T1000 (cell line): Measurements from ENCODE around the gene CACNA1C.
A peak's percentile ranks its signal among the peaks of the same experiment; 100 is the strongest.

Experiments used
- DNase-seq: peaks from one replicate; lab custom pipeline; 2025; ENCODE audit warnings: mixed read lengths; lab: John Stamatoyannopoulos, UW

The CACNA1C gene

DNA sequence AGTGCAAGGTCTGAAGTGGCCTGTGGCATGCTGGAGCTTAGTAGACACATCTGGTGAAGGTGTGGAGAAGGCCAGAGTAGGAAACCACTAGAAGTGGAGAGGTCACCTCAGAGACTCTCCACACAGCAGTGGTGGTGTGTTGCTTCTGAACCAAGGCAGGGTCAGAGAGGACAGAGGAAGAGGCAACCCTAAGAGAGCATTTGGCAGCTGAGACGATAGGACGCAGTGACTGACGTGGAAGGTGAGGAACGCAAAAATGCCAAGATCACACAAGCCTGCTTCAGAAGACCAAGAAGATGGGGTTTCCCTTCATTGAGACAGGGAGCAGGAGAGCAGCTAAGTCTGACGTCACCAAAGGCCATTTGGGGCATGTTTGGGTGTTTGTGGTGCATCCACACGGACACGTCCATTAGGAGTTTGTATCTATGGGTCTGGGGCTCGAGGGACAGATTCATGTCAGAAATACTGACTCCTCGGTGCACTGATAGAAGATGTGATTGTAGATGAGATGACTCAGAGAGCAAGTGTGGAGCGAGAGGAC is 338.1 kb downstream of the CACNA1C start:
- no peak for DNase-seq

DNA sequence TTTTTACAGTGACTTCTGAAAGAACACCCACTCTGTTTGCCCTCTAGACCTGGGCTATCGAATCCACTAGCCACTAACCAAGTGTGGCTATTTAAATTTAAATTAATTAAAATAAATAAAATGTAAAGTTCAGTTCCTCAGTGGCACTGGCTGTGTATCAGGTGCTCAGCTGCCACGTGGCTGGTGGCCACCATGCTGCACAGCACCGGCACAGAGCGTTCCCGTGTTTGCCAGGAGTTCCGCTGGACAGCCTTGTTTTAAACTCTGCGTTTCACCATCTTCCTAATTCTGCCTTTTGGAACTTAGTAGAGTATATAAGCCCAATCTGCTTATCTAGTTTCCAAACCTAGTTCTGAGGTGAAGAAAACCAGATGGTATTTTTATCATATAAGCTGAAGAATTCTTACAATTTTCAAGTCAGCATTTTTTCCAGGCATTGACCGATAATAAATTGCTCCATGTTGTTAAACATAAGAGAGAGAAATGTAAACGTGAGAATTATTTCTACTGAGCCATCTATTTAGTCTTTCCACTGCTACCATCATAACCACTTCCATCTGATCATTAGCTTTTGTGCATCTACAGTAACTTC is 339.0 kb downstream of the CACNA1C start:
- no peak for DNase-seq

DNA sequence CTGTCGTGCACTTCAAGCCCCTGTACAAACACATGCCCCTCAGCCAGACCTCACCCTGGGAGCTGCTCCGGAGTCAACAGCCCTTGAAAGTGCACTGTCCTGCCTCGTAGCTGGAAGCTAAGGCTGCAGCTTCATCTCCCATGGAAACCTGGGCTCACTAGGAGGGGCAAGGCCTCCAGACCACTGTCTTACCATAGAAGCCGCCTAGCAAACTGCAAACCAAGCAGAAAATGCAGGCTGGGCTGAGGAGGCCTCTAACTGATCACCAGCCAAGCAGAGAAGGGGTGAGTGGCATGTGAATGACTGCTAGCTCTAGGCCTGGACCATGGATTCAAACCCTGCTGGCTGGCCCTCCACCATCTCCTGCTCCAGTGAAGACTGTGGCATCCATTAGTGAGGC is 340.2 kb downstream of the CACNA1C start:
- DNase-seq, result no peak

DNA sequence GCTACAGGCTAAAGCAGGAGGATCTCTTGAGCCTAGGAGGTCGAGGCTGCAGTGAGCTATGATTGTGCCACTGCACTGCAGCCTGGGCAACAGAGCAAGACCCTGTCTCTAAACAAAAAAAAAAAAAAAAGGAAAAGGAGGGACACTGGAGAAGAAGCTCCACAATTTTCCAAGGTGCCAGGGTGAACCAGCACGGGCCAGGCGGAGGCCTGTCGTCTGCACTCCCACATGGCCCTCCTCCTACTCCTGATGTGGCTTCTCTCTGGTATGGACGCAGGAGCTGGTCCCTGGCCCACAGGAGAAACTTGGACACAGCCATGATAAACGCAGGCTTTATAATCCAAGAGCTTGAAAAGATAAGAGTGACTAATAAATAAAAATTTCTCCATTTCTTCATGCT is 341.2 kb downstream of the CACNA1C start:
- no peak for DNase-seq

DNA sequence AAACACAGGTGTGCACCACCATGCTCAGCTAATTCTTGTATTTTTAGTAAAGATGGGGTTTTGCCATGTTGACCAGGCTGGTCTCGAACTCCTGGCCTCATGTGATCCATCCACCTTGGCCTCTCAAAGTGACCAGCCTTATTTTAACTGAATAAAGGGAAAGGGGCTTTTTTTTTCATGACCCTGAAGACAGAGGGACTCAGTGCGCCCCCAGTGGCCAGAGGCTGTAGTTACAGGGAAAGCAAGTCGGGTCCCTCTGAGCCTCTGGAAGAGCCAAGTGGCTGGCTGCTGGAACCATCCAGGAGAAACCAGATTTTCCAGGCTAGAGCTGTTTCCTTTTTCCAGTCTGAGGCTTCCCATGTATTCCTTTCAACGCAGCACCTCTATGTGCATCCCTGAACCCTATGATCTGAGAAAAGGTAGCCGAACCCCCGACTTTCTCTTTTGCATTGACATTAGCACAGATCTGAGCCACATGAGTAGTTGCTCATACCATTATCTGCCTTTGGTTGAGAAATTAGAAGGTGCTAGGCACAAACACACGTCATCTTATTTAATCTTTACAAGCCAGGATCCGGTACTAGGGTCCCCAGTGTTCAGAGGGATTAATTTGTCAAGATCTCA is 342.7 kb downstream of the CACNA1C start:
- DNase-seq, result no peak

DNA sequence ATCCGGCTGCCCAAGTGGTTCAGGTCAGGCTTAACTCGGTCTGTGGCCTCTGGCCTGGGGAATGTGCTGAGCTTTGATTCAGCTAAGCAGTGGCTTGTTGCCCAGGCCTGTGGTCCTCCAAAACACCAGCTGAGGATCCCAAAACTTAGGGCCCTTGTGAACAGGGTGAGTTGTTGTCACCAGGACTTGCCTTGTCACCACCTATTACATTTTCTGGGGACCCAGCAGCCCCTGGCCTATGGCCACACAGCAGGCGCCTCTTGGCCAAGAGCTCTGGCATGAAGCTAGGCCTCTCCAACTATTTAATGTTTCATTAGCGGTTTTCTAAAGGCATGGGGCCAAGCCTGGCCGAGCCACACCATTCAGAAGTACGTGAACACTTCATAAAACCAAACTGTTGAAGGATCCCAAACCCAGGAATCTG is 343.7 kb downstream of the CACNA1C start:
- no peak for DNase-seq

DNA sequence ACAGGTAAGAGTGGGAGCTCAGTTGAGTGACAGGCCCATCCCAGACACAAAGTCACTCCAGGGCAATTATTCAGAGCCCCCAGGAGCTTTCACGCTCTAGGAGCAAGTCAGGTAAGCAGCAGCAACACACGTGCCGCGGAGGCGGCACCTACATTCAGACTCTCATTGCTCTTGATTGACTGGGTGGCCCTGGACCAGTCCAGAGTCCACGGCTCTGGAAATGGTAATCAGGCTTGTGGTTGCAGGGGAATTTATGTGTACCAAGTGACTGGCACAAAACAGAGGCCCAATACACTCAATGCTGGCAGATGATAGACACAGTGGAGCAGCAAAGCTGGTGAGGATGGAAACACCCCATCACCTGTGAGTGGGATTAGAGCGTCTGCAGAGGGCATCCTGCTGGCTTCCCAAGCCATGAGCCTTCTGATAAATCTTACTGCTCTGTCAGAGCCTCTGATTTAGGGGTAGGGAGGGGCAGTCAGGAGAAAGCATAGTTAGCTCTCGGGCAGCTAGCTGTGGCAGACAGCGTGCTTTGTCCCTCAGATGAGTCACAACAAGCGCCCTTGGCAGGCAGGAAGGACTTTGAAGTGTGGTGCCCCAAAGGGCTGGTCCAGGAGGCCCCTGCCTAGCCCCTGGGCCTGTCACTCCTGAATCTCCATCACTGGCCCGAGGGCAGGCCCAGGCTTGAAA is 344.7 kb downstream of the CACNA1C start:
- peak; percentile 82 for DNase-seq

DNA sequence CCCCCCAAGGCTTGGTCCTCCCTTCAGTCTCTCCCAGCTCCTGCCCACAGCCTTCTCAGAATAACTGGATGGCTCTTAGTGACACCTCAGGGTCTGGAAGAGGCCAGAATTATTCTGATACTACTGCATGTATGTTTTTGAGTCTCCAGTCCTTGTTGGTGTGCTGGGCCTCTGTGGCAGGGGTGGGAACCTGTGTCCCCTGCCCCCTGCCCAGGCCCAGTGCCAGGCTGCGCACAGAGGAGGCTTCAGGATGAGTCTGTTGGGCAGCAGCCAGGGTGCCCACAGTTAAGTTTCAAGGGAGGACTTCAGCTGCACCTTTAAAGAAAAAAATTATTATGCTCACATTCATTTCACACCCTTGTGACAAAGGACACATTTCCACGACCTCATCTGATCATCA is 348.3 kb downstream of the CACNA1C start:
- DNase-seq, result no peak

DNA sequence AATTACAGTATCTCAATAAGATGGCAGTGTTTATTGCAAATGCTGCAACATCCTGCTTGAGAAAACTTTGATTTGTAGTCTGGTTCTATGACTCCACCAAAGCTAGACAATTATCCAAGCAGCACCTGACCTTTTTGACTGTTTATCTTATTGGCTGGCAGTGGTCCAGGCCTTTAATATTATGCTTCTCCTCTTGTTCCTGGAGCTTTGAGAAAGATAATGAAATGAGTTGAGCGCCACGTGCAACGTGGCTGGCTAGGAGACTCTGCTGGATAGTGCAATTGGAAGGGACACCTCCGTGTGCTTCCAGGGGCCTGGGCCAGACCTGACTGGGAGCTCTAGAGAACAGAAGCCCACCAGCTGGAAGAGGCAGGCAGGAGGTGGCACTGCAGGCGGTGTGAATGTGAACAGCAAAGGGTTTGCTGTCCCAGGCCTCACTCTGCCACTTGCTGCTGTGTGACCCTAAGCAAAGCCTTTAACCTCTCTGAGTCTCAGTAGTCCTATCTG is 349.3 kb downstream of the CACNA1C start:
- DNase-seq, result no peak

DNA sequence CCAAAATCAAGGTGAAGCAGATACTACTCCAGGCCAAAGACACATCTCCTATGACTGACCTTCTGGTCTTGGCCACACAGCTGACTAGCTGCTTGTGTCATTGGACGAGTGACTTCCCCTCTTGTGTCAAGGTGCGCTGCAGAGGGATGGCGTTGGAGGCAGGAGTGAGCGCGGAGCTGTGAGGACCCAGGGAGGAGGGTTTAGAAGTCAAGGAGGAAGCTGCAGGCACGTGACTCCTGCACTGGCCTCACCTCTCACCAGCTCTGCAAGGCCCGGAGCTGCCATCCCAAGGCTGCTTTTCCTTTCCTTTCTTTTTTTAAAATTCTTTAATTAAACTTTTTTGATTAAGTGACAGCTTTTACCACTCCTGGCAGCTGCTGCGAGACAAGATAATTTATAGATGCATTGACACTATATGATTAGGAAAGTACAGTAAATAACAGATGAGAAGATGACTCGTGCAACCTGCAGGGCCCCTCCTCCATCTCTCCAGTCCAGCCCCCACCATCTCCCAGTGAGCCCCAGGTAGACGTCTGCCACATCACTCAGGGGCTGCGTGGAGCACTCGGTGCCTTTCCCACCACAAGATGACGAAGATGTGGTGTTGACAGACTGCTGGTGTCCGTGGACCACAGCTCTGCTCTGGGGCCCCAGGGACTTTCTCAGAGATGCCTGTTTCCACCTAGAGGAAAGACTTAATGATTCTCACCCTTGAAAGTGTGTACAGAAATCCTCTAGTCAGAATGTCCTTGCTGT is 350.6 kb downstream of the CACNA1C start:
- DNase-seq, result no peak

DNA sequence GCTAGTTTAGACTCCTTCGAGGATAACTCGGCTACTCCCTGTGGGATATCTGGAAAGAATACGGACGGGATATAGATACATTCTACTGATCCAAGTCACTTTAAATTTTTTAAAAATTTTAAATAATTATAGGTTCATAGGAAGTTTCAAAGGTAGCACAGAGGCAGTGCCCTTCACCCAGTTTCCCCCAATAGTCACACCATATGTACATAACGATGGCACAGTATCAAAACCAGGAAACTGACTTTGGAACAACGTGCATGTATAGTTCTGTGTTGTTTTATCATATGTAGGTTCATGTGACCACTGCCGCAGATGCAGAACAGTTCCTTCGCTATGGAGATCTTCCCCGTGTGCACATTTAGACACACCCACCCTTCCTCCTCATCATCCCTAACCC is 352.3 kb downstream of the CACNA1C start:
- DNase-seq, result no peak

DNA sequence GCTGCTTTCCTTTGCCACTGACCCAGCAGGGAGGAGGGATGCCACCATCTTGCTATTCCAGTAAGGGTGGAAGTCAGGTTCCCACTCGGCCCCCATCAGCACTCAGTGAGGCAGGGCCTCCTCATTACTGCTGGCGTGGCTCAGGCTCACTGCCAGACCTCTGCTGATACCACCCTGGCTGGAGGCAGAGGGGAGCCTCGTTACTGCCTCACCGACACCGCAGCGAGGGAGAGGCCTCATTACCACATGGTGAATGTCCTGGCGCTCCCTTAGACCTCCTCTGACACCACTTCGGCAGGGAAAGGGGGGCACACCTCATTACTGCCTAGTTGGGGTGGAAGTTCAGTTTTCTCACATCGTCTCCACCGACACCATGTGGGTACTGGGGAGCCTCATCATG is 354.1 kb downstream of the CACNA1C start:
- DNase-seq, result no peak

DNA sequence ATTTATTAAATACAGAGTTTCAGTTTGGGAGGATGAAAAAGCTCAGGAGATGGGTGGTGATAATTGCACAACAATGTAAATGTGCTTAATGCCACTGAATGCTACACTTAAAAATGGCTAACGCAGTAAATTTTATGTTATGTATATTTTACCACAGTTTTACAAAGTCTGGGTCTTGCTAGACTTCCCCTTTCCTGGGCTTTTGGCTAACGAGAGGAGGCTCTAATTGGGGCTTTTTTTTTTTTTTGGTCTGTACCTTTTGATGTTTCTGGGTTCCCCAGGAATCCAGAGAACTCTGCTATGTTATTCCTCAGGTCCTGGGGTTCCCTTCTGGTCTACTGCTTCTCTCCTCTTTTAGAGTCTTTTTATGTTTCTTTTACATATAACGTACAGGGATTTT is 355.5 kb downstream of the CACNA1C start:
- no peak for DNase-seq

DNA sequence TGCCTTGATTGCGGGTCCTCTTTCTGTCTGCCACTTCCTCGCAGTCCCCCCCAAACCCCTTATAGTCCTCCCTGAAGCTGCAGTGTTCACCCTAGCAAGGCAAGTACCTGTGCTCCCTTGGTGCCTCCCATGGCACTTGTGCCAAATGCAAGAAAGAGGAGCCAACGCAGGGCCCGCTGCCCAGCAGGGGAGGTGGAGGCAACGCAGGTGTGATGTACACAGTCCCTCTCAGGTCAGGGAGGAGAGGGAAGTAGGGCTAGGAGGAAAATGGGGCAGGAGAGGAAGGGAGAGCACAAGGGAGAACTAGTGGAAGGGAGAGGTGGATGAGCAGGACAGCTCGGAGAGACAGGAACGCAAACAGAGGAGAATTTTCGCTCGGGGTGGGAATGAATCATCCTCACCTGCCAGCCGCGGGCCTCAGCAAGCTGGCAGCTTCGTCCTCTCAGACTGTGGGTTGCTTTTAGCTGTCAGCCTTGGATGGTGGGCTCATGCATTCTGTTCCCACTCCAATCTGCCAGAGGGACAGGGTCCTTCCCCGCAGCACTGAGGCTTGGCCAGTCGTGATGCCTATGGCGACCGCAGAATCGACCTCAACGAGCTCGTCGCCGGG is 357.0 kb downstream of the CACNA1C start:
- DNase-seq, result no peak

DNA sequence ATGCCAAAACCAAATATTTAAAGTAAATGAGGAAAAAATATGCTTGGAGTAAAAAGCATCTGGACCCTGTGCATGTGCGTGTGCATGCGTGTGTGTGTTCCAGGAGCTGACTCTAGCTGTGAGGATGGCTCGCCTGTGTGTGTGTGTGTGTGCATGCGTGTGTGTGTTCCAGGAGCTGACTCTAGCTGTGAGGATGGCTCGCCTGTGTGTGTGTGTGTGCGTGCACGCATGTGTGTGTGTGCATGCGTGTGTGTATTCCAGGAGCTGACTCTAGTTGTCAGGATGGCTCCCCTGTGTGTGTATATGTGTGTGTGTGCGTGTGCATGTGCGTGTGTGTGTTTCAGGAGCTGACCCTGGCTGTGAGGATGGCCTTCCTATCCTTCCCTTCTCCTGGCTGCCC is 357.7 kb downstream of the CACNA1C start:
- no peak for DNase-seq

DNA sequence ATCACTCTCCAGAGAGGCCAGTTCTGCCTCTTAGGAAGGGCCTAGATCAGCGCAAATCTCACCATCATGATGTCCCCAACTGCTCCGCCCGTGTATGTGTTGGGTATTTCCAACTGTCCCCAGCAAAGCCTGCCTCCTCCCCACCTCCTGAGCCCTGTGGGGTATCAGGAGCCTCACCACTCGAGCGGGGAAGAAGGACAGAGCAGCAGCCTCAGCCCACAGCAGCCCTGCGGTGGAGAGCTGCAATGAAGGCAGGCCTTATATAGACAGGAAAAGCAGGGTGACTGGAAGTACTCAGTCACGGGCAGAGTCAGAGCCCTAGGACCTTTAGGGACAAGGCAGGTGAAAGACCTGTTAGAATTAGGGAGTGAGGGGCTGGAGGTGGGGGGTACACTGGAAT is 358.2 kb downstream of the CACNA1C start:
- no peak for DNase-seq

DNA sequence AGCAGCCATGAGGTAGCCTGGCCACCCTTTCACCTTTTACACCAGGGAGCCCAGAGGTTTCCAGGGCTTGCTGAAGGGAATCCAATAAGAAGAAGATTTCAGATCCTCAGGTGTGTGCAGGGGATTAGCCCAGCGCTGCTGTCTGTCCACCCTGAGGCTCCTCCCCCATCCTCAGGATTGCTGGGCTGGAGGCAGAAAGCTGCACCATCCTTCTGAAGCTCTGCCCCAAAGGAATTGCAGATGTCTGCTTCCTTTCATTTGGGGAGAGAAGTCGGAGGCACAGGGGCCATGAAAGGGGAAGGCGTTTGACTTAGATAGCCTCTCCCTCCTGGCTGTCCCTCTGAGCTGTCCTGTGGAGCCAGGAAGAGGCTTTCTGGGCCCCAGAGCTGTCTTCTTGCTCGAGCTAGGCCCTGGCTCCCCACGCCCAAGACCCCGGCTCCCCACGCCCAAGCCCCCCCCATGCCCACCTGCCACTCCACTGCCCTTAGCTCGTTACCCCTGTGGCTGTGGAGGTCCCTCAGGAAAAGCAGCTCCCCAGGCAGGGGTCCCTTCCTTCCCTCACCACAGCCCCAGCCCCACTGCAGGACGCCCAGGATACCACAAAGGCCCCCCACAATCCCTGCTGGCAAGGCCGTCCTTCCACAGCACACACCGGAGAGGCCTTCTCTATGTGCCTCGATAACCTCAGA is 359.0 kb downstream of the CACNA1C start:
- DNase-seq, result no peak

DNA sequence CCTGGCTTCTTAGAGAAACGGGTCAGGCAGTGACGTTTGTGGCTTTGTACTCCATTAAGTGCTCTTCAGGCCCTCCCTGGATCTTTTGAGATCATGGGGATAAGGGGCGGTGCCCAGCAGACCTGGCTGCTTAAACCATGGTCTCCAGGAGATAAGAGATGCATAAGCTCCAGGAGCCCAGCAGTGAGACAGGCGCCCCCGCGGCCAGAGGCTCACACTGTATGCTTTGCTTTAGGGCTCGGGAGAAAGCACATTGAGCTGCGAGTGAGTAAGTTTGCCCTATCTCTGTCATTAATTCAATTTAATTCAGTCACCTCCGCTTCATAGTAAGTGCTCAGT is 359.5 kb downstream of the CACNA1C start:
- DNase-seq, result no peak

DNA sequence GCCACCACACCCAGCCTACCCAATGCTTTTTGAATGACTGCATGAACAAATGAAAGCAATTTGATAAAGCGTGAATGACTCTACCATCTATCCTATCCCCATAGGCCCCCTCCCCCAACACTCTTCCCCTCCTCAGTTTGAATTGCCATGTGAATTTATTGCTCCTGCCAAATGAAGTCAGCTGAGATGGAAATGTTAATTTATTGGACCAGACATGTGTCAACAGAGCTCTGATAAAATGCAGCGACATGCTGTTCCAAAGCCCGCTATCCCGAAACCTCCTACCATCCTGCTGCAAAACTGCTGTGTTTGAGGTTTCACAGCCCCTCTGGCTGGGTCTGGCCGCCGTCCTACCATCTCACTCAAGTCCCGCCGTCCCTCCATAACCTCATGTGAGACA is 360.5 kb downstream of the CACNA1C start:
- no peak for DNase-seq

DNA sequence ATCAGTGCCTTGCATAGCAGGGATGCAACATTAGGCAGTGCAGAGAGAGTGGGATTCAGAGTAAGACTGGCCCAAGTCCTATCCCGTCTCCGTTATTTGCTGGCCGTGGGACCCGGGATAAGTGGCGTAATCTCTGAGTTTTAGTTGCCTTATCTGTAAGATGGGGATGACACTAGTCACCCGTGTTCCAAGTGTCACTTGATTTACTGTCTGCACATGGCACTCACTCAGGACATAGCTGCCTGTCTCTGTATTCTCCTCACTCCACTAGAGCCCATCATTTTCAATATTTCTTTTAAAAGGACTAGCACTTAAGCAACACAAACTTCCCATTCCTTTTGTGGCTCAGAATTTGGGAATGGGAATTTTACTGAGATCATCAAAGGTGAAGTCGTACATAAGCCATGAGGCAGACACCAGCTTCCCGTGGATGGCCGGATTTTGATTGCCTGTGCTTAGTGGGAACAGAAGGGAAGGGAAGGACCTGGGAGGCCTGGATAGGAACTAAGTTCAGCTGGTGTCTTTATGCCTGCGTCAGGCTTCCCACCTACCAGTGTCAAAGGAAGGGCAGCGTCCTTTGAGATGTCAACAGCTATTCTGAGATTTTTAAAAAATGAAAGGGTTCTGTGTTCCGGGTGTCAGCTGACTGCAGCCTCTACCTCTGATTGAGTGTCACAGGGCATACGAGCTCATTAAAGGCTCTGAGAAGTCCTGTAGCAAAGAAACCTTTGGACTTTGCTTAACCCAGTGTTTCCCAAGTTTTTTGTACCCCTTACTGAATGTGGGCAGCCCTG is 361.4 kb downstream of the CACNA1C start:
- no peak for DNase-seq
